Loucy (cell line): ENCODE measurements around the gene OR2A14.

Experiments
- H2AFZ ChIP-seq: fragments of 200-600 bp; sonication (generic); 2 replicates; pipeline ENCODE4 v1.6.0; 2016; ENCODE audit warnings: antibody characterized with exemption, mild to moderate bottlenecking, low read length, moderate library complexity
- H3F3A ChIP-seq: fragments of 200-600 bp; 2 replicates; pipeline ENCODE4 v1.6.0; 2016; ENCODE audit warnings: antibody characterized with exemption, low read depth, mild to moderate bottlenecking
- H3K27me3 ChIP-seq: fragments of 200-600 bp; sonication (generic); 2 replicates; pipeline ENCODE4 v1.6.1; 2014; ENCODE audit warnings: low read length, mild to moderate bottlenecking; ENCODE audit not compliant: insufficient read depth, poor library complexity, severe bottlenecking
- H3K36me3 ChIP-seq: fragments of 200-600 bp; sonication (generic); 2 replicates; pipeline ENCODE4 v1.6.1; 2016; ENCODE audit warnings: low read length; ENCODE audit not compliant: insufficient read depth
- H3K4me1 ChIP-seq: fragments of 200-600 bp; sonication (generic); 2 replicates; pipeline ENCODE4 v1.5.1; 2014; ENCODE audit warnings: low read length, mild to moderate bottlenecking; ENCODE audit not compliant: insufficient read depth, poor library complexity, severe bottlenecking
- H3K4me2 ChIP-seq: fragments of 200-600 bp; sonication (generic); 2 replicates; pipeline ENCODE4 v1.6.0; 2014; ENCODE audit warnings: antibody characterized with exemption, low read length, low read depth, mild to moderate bottlenecking; ENCODE audit not compliant: poor library complexity, severe bottlenecking
- H3K4me3 ChIP-seq: fragments of 200-600 bp; sonication (generic); 2 replicates; pipeline ENCODE4 v1.5.1; 2014; ENCODE audit warnings: low read length, mild to moderate bottlenecking, mixed read lengths; ENCODE audit not compliant: poor library complexity, severe bottlenecking
- H3K79me2 ChIP-seq: fragments of 200-600 bp; sonication (generic); 2 replicates; pipeline ENCODE4 v1.6.1; 2014; ENCODE audit warnings: low read length; ENCODE audit not compliant: insufficient read depth
- H3K9ac ChIP-seq: fragments of 200-600 bp; sonication (generic); 2 replicates; pipeline ENCODE4 v1.6.0; 2014; ENCODE audit warnings: mild to moderate bottlenecking, low read depth, low read length, moderate library complexity; ENCODE audit not compliant: poor library complexity, severe bottlenecking
- H3K9me2 ChIP-seq: fragments of 200-600 bp; sonication (generic); replicated peaks from 2 replicates; pipeline ENCODE4 v1.6.1; 2016; ENCODE audit warnings: low read depth, low read length, mixed read lengths
- H3K9me3 ChIP-seq: fragments of 200-600 bp; sonication (generic); 2 replicates; pipeline ENCODE4 v1.6.1; 2014; ENCODE audit warnings: mild to moderate bottlenecking, antibody characterized with exemption, low read length, low read depth; ENCODE audit not compliant: insufficient read depth
- H4K20me1 ChIP-seq: fragments of 200-600 bp; sonication (generic); 2 replicates; pipeline ENCODE4 v1.6.0; 2014; ENCODE audit warnings: antibody characterized with exemption, low read length, mild to moderate bottlenecking; ENCODE audit not compliant: insufficient read depth, poor library complexity, severe bottlenecking
- EZH2phosphoT487 ChIP-seq: fragments of 200-600 bp; IDR thresholded peaks from 2 replicates; pipeline ENCODE4 v1.6.1; 2018; ENCODE audit warnings: antibody characterized with exemption, mild to moderate bottlenecking, moderate library complexity, borderline replicate concordance
- TF ChIP-seq, protein P1 (sequence below): fragments of 200-600 bp; sonication (generic); conservative IDR thresholded peaks from 2 replicates; pipeline ENCODE4 v1.5.1; 2014; ENCODE audit warnings: mild to moderate bottlenecking, antibody characterized with exemption, low read length

The OR2A14 gene

GRCh38 chr7:144086730-144087129 is 36.2 kb upstream of the OR2A14 start:
- Histone ChIP-seq H3F3A (no peaks in the 10 kb centered on the region), H3K4me2 (no peak overlapping the region), H3K9me2 (no peaks in the 10 kb centered on the region), H3K79me2 (no peaks in the 10 kb centered on the region), H3K4me3 (no peak overlapping the region), H3K9me3 (peaks cover 4% of the 10 kb centered on the region; the same call in 1 of the 2 replicates), H3K9ac (no peak overlapping the region), H4K20me1 (no peaks in the 10 kb centered on the region), H3K27me3 (no peaks in the 10 kb centered on the region), H3K4me1 (no peaks in the 10 kb centered on the region), H2AFZ (no peak overlapping the region), H3K36me3 (no peaks in the 10 kb centered on the region)
- TF ChIP-seq EZH2phosphoT487: no peak
- TF ChIP-seq, protein P1, sequence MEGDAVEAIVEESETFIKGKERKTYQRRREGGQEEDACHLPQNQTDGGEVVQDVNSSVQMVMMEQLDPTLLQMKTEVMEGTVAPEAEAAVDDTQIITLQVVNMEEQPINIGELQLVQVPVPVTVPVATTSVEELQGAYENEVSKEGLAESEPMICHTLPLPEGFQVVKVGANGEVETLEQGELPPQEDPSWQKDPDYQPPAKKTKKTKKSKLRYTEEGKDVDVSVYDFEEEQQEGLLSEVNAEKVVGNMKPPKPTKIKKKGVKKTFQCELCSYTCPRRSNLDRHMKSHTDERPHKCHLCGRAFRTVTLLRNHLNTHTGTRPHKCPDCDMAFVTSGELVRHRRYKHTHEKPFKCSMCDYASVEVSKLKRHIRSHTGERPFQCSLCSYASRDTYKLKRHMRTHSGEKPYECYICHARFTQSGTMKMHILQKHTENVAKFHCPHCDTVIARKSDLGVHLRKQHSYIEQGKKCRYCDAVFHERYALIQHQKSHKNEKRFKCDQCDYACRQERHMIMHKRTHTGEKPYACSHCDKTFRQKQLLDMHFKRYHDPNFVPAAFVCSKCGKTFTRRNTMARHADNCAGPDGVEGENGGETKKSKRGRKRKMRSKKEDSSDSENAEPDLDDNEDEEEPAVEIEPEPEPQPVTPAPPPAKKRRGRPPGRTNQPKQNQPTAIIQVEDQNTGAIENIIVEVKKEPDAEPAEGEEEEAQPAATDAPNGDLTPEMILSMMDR: no peak

GRCh38 chr7:144087230-144087629 is 35.7 kb upstream of the OR2A14 start:
- Histone ChIP-seq H3K27me3 (no peaks in the 10 kb centered on the region), H4K20me1 (no peaks in the 10 kb centered on the region), H3K4me3 (no peak overlapping the region), H3K9me3 (peaks cover 4% of the 10 kb centered on the region; the same call in 1 of the 2 replicates), H3K4me2 (no peak overlapping the region), H3K79me2 (no peaks in the 10 kb centered on the region), H3K9me2 (no peaks in the 10 kb centered on the region), H3F3A (no peaks in the 10 kb centered on the region), H2AFZ (no peak overlapping the region), H3K4me1 (no peaks in the 10 kb centered on the region), H3K9ac (no peak overlapping the region), H3K36me3 (no peaks in the 10 kb centered on the region)
- TF ChIP-seq, protein P1: no peak
- no peak for TF ChIP-seq EZH2phosphoT487

GRCh38 chr7:144090667-144091066 is 32.3 kb upstream of the OR2A14 start:
- no peaks in the 10 kb centered on the region for H3K36me3 ChIP-seq
- no peaks in the 10 kb centered on the region for H4K20me1 ChIP-seq
- no peaks in the 10 kb centered on the region for H3K27me3 ChIP-seq
- H3K79me2 ChIP-seq: no peaks in the 10 kb centered on the region
- H3K4me2 ChIP-seq: no peak overlapping the region
- H3K4me3 ChIP-seq: no peak overlapping the region
- H3K9me3 ChIP-seq: peaks cover 4% of the 10 kb centered on the region; the same call in 1 of the 2 replicates
- H3K9me2 ChIP-seq: no peaks in the 10 kb centered on the region
- no peak overlapping the region for H3K9ac ChIP-seq
- TF ChIP-seq EZH2phosphoT487: no peak
- TF ChIP-seq, protein P1: no peak
- no peaks in the 10 kb centered on the region for H3F3A ChIP-seq
- no peak overlapping the region for H2AFZ ChIP-seq
- H3K4me1 ChIP-seq: no peaks in the 10 kb centered on the region
